ENCODE measurements around the gene CCDC201.

DNA sequence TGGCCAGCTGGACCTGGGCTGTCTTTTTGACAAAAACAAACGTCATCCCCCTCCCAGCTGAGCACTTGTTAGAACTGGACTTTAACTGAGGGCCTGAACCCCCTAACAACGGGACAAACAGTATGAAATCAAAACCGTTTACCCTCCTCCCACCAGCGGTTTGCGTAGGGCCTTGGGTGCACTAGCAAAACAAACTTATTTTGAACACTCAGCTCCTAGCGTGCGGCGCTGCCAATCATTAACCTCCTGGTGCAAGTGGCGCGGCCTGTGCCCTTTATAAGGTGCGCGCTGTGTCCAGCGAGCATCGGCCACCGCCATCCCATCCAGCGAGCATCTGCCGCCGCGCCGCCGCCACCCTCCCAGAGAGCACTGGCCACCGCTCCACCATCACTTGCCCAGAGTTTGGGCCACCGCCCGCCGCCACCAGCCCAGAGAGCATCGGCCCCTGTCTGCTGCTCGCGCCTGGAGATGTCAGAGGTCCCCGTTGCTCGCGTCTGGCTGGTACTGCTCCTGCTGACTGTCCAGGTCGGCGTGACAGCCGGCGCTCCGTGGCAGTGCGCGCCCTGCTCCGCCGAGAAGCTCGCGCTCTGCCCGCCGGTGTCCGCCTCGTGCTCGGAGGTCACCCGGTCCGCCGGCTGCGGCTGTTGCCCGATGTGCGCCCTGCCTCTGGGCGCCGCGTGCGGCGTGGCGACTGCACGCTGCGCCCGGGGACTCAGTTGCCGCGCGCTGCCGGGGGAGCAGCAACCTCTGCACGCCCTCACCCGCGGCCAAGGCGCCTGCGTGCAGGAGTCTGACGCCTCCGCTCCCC, 15.5 kb upstream of the CCDC201 start, which contains the start of gene IGFBP1:
- TF ChIP-seq, protein P1, sequence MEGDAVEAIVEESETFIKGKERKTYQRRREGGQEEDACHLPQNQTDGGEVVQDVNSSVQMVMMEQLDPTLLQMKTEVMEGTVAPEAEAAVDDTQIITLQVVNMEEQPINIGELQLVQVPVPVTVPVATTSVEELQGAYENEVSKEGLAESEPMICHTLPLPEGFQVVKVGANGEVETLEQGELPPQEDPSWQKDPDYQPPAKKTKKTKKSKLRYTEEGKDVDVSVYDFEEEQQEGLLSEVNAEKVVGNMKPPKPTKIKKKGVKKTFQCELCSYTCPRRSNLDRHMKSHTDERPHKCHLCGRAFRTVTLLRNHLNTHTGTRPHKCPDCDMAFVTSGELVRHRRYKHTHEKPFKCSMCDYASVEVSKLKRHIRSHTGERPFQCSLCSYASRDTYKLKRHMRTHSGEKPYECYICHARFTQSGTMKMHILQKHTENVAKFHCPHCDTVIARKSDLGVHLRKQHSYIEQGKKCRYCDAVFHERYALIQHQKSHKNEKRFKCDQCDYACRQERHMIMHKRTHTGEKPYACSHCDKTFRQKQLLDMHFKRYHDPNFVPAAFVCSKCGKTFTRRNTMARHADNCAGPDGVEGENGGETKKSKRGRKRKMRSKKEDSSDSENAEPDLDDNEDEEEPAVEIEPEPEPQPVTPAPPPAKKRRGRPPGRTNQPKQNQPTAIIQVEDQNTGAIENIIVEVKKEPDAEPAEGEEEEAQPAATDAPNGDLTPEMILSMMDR (IDR thresholded peaks at IDR 0.05; ENCODE audit: low read depth, low read length) = no peak
- TF ChIP-seq POLR2A (IDR thresholded peaks at IDR 0.05; ENCODE audit: extremely low read depth, insufficient read length) (no peak), MYC (IDR thresholded peaks at IDR 0.05; ENCODE audit: low read depth, low read length) (no peak)
- TF ChIP-seq, protein P2, sequence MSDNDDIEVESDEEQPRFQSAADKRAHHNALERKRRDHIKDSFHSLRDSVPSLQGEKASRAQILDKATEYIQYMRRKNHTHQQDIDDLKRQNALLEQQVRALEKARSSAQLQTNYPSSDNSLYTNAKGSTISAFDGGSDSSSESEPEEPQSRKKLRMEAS (IDR thresholded peaks at IDR 0.05; ENCODE audit: low read depth, low read length) = no peak
